GM21737 (cell line): Measurements from ENCODE around the gene MCMBP.
"Not testable (repeated sequence)": the region's sequence is repeated elsewhere in the genome, so short reads cannot be mapped to it uniquely, and the experiment has no call there.

Experiments
- ATAC-seq: cut with Tn5 transposase; IDR thresholded peaks from one replicate; pipeline ENCODE4 v1.9.1; 2021; ENCODE audit warnings: mild to moderate bottlenecking, moderate library complexity; ENCODE audit not compliant: unreplicated experiment

The MCMBP gene

GRCh38 chr10:119872610-119872859, at the start of gene MCMBP:
Gene MCMBP (minus strand): TSS chr10:119872843. CDS start chr10:119872584, 259 bp downstream.
- ATAC-seq = peak; percentile 22

DNA sequence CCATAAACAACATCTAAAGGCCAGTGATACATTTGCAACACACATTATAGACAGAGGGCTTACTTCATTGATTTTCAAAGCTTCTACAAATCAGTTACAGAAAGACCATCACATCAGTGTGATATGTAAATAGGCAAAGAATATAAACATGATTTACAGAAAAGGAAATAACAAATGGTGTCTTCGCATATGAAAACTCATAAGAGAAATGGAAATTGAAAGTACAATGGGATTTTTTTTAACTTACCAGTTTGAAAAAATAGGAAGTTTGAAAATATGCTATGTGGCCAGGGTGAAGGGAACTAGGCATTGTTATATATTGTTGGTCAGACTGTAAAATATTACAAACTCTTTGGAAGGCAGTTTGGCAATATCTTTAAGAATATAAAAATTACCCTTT, 47.2 kb upstream of the MCMBP start:
- no peak for ATAC-seq

- ATAC-seq = no peak
These were observed 46.6 kb upstream of the MCMBP start for GRCh38 chr10:119919271-119919670.

DNA sequence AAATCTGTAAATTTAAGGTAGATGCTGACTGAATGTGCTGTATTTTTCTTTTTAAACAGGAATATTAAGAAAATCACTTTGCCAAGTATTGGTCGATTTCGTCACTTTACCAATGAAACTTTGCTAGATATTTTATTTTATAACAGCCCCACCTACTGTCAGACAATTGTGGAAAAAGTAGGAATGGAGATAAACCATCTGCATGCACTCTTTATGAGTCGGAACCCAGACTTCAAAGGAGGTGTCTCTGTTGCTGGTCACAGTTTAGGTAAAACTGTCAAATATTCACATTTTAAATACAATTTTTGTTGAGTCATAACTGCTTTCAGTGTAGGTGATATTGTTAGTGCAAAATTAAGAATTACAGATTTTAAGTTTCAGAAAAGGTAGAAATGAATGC, 45.1 kb upstream of the MCMBP start:
- no peak for ATAC-seq

- ATAC-seq = no peak
These were observed 38.0 kb upstream of the MCMBP start for GRCh38 chr10:119910689-119911088.

DNA sequence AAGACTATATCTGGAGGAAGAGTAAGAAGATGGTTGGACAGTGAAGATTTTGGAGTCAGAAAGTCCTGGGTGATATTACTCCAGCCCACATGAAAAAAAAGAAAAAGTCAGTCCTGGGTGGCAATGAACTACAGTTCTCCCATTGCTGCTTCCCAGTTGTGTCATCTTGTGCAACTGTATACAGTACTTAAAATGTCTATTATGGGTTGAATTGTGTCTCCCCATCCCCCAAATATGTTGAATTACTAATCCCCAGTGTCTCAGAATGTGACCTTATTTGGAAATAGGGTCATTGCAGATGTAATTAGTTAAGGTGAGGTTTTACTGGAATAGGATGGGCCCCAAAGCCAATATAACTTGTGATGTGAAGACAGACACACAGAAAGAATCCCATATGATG, 35.5 kb upstream of the MCMBP start:
- no peak for ATAC-seq

GRCh38 chr10:119907695-119908094, 35.1 kb upstream of the MCMBP start:
- ATAC-seq = not testable (repeated sequence)

- ATAC-seq = no peak
These were observed 31.5 kb upstream of the MCMBP start for GRCh38 chr10:119903946-119904666.

DNA sequence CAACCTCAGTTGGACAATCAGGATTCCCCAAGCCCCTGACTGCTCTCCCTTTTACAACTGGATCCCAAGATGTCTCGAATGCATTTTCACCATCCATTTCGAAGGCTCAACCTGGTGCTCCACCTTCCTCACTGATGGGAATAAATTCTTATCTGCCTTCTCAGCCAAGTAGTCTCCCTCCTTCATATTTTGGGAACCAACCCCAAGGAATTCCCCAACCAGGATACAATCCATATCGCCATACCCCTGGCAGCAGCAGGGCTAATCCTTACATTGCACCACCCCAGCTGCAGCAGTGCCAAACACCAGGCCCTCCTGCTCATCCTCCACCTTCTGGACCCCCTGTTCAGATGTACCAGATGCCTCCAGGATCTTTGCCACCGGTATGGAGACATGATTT, 25.9 kb upstream of the MCMBP start:
- no peak for ATAC-seq

DNA sequence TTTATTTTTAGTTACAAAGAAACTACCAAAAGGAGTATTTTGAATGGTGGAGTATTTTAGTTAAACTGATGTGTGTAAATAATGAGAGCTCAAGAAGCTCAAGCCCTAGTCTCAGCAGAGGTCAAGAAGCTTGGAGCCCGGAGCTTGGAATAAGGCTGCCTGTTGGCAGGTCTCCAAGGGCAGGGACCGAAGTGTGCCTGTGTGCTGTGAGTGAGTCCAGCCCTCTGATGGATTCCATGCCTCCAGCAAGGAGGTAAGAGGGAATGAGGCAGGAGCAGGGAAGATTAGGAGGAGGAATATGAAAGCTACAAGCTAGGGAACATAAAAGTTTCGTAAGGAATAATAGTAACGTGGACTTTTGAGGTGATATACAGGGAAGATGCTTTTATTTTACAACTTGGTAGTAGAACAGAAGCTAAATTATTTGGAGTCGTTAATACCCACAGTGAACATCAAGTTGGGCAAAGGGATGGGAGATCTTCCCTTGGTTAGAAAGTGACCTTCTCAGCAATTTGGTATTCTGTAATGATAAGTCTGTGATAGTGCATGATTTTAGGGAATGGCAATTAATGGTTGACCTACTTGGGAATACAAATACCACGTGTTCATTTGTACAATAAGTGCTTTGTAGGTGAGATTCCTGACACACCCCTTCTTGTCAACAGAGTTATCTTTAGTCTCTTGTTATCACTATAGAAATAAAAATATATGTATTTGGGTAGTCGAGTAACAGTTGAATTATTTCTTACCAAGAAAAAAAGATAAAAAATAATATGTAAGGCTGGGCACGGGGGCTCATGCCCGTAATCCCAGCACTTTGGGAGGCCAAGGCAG, 24.5 kb upstream of the MCMBP start:
- ATAC-seq = no peak

- ATAC-seq = no peak
These were observed 23.5 kb upstream of the MCMBP start for GRCh38 chr10:119896061-119896655.

GRCh38 chr10:119893845-119894427, 21.3 kb upstream of the MCMBP start:
- no peak for ATAC-seq

DNA sequence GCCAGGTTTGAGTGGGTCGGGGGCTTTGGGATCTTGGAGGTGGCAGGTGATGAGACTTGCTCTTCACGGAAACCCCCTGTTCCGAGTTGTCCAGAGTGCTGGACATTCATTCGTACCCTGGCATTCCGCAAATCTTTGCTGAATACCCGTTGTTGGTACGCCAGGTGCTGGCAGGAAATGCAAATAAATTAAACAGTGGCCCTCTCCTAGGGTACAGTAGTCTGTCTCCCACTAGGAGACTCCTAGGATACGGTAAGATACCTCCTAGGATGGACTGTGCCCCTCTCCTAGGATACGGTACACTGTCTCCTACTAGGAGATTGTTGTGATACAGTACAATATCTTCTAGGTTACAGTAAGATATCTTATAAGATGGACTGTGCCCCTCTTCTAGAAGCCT, 20.4 kb upstream of the MCMBP start:
- no peak for ATAC-seq

GRCh38 chr10:119892188-119893065, 19.8 kb upstream of the MCMBP start, which contains the start of gene SEC23IP:
Gene SEC23IP (plus strand): TSS chr10:119892730. CDS start chr10:119892783, 53 bp downstream.
- ATAC-seq = peak; percentile 99

DNA sequence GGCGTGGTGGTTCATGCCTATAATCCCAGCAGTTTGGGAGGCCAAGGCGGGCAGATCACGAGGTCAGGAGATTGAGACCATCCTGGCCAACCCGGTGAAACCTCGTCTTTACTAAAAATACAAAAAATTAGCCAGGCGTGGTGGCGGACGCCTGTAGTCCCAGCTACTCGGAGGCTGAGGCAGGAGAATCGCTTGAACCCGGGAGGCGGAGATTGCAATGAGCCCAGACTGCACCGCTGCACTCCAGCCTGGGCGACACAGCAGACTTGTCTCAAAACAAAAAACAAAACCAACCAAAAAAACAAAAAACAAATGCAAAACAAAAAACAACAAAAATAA, 19.2 kb upstream of the MCMBP start:
- ATAC-seq = not testable (repeated sequence)

DNA sequence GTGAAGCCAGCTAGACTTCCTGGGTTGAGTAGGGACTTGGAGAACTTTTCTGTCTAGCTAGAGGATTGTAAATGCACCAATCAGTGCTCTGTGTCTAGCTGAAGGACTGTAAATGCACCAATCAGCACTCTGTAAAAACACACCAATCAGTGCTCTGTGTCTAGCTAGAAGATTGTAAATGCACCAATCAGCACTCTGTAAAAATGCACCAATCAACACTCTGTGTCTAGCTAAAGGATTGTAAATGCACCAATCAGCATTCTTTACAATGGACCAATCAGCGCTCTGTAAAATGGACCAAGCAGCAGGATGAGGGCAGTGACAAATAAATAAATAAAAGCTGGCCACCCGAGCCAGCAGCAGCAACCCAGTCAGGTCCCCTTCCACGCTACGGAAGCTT, 17.7 kb upstream of the MCMBP start:
- ATAC-seq = not testable (repeated sequence)

- ATAC-seq = not testable (repeated sequence)
These were observed 16.6 kb upstream of the MCMBP start for GRCh38 chr10:119889201-119889600.

- ATAC-seq = not testable (repeated sequence)
These were observed 16.1 kb upstream of the MCMBP start for GRCh38 chr10:119888715-119889114.

- not testable (repeated sequence) for ATAC-seq
These were observed 13.4 kb upstream of the MCMBP start for GRCh38 chr10:119886070-119886469.

DNA sequence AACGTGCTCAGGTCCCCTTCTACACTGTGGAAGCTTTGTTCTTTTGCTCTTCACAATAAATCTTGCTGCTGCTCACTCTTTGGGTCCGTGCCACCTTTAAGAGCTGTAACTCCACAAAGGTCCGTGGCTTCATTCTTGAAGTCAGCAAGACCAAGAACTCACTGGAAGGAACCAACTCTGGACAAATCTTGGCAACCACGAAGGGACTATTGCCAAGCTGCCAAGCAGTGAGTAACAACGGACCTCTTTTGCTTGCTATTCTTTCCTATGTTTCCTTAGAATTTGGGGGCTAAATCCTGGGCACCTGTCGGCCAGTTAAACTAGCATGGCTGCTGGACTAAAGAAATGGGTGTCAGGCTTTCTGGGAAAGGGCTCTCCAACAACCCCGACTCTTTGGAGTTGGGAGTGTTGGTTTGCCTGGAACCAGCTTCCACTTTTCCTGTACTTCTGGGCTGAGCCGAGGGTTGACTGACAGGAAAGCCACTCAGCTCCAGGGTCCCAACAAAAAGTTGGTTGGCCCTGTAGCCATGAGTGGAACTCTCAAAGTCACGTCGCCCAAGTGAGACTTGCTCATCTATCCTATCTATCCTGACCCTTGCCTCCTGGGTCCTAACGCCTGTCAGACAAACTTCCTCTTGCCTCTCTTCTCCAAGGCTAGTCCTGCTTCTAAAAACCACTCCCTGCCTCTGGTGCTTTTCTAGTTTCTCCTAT, 11.4 kb upstream of the MCMBP start:
- ATAC-seq = not testable (repeated sequence)
